C4-2B (cell line): ENCODE data around the gene HTR4.

Source experiments
- ZFX ChIP-seq: fragments of 450-650 bp; IDR thresholded peaks from 2 replicates; pipeline ENCODE4 v1.6.1; 2017
- TF ChIP-seq, protein P1 (sequence below): fragments of 450-650 bp; conservative IDR thresholded peaks from 2 replicates; pipeline ENCODE4 v1.5.1; 2017; ENCODE audit warnings: mild to moderate bottlenecking

DNA sequence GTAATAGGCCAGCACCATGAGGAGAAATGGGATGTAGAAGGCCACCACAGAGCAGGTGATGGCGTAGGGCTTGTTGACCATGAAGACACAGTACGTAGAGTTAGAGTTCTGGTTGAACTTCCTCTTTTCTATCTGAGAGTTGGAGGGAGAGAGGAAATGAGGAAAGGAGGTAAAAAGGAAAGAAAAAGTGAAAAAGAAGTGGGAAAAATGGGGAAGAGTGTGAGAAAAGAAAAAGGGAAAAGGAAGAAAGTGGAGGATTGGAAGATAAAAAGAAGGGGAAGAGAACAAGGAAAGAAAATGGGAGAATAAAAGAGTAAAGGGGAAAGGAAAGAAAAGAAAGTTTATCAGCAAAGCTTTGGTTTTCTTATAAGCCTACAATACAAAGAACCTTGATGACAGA, 144.4 kb downstream of the HTR4 start:
- TF ChIP-seq, protein P1, sequence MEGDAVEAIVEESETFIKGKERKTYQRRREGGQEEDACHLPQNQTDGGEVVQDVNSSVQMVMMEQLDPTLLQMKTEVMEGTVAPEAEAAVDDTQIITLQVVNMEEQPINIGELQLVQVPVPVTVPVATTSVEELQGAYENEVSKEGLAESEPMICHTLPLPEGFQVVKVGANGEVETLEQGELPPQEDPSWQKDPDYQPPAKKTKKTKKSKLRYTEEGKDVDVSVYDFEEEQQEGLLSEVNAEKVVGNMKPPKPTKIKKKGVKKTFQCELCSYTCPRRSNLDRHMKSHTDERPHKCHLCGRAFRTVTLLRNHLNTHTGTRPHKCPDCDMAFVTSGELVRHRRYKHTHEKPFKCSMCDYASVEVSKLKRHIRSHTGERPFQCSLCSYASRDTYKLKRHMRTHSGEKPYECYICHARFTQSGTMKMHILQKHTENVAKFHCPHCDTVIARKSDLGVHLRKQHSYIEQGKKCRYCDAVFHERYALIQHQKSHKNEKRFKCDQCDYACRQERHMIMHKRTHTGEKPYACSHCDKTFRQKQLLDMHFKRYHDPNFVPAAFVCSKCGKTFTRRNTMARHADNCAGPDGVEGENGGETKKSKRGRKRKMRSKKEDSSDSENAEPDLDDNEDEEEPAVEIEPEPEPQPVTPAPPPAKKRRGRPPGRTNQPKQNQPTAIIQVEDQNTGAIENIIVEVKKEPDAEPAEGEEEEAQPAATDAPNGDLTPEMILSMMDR: no peak
- no peak for TF ChIP-seq ZFX
